Smooth muscle cell (in vitro differentiated cells): ENCODE measurements around the gene TMEM255B. TPM values are rescaled to one million over a fixed set of nuclear protein-coding genes. Genes with fewer than 3 reads are reported as not detected.
"Not testable (repeated sequence)": the region's sequence is repeated elsewhere in the genome, so short reads cannot be mapped to it uniquely, and the experiment has no call there.

Experiments
- DNase-seq: peaks from one replicate; lab custom pipeline; 2025; ENCODE audit not compliant: unreplicated experiment; lab: John Stamatoyannopoulos, UW
- H2AFZ ChIP-seq: fragments of 200-600 bp; sonication (generic); 2 replicates; pipeline ENCODE4 v1.6.0; 2016; ENCODE audit warnings: antibody characterized with exemption, low read depth, mild to moderate bottlenecking
- H3F3A ChIP-seq: fragments of 200-600 bp; sonication (generic); 2 replicates; pipeline ENCODE4 v1.6.0; 2017; ENCODE audit warnings: antibody characterized with exemption, low read depth
- H3K27ac ChIP-seq: fragments of 200-600 bp; sonication (generic); 2 replicates; pipeline ENCODE4 v1.5.1; 2016; ENCODE audit warnings: low read depth, mild to moderate bottlenecking
- H3K27me3 ChIP-seq: fragments of 200-600 bp; sonication (generic); 2 replicates; pipeline ENCODE4 v1.6.1; 2016; ENCODE audit warnings: low read depth, mild to moderate bottlenecking
- H3K36me3 ChIP-seq: fragments of 200-600 bp; sonication (generic); 2 replicates; pipeline ENCODE4 v1.5.1; 2016; ENCODE audit warnings: low read depth
- H3K4me1 ChIP-seq: fragments of 200-600 bp; sonication (generic); 2 replicates; pipeline ENCODE4 v1.5.1; 2016; ENCODE audit warnings: low read depth
- H3K4me2 ChIP-seq: fragments of 200-600 bp; sonication (generic); 2 replicates; pipeline ENCODE4 v1.6.0; 2016; ENCODE audit warnings: mild to moderate bottlenecking
- H3K4me3 ChIP-seq: fragments of 200-600 bp; sonication (generic); 2 replicates; pipeline ENCODE4 v1.5.1; 2016; ENCODE audit warnings: mild to moderate bottlenecking
- H3K79me2 ChIP-seq: fragments of 200-600 bp; sonication (generic); 2 replicates; pipeline ENCODE4 v1.6.0; 2016; ENCODE audit warnings: low read depth, mild to moderate bottlenecking
- H3K9ac ChIP-seq: fragments of 200-600 bp; sonication (generic); 2 replicates; pipeline ENCODE4 v1.6.0; 2016; ENCODE audit warnings: low read depth
- H3K9me3 ChIP-seq: fragments of 200-600 bp; sonication (generic); replicated peaks from 2 replicates; pipeline ENCODE4 v1.5.1; 2016; ENCODE audit warnings: low read depth
- H4K20me1 ChIP-seq: fragments of 200-600 bp; sonication (generic); 2 replicates; pipeline ENCODE4 v1.6.0; 2016; ENCODE audit warnings: low read depth
- CTCF ChIP-seq: fragments of 200-600 bp; sonication (generic); IDR thresholded peaks from 2 replicates; pipeline ENCODE4 v1.5.1; 2017; ENCODE audit warnings: borderline replicate concordance, mild to moderate bottlenecking, antibody characterized with exemption; ENCODE audit not compliant: insufficient read depth, poor library complexity, severe bottlenecking
- WGBS: methylation state at CpG from one replicate; pipeline ENCODE4 v1.1.7; 2016; ENCODE audit warnings: low lambda C conversion rate; 5-methylcytosine and 5-hydroxymethylcytosine counted together
- polyA plus RNA-seq: library from polyadenylated mRNA; unstranded; fragments of >200 nt; fragmentation: Nextera tagmentation; extraction: Ambion mirVana; gene quantifications from 2 replicates; pipeline ENCODE4 v1.2.1, GENCODE V29; 2016
- total RNA-seq: library from RNA; depleted of rRNA; stranded (reverse); fragments of >200 nt; gene quantifications from 2 replicates; pipeline ENCODE4 v1.2.3, GENCODE V29; 2014

Gene TMEM255B
- total and polyA plus RNA-seq, 2 experiments from 2014 or later, result 0.22 to 2.1 TPM

- Histone ChIP-seq H3K27me3 (no peaks in the 10 kb centered on the region), H3K79me2 (no peaks in the 10 kb centered on the region), H3K36me3 (no peaks in the 10 kb centered on the region), H3K27ac (no peak overlapping the region), H3K9me3 (no peaks in the 10 kb centered on the region), H3F3A (peaks cover 7% of the 10 kb centered on the region), H3K4me3 (no peak overlapping the region), H2AFZ (no peak overlapping the region), H3K4me1 (no peaks in the 10 kb centered on the region), H4K20me1 (no peaks in the 10 kb centered on the region), H3K4me2 (no peak overlapping the region), H3K9ac (no peak overlapping the region)
- WGBS, result 97% methylated on average over 41 of the region's 45 CpGs
- no peak for DNase-seq
- TF ChIP-seq CTCF, result no peak
These were observed 64.1 kb downstream of the TMEM255B start for GRCh38 chr13:113822956-113823744.

GRCh38 chr13:113823771-113824170 is 64.7 kb downstream of the TMEM255B start:
- H3K4me2 ChIP-seq, result no peak overlapping the region
- H3K27me3 ChIP-seq, result no peaks in the 10 kb centered on the region
- H3K27ac ChIP-seq, result no peak overlapping the region
- no peak for TF ChIP-seq CTCF
- peaks cover 7% of the 10 kb centered on the region for H3F3A ChIP-seq
- no peaks in the 10 kb centered on the region for H3K4me1 ChIP-seq
- WGBS, result 98% methylated on average over 19 of the region's 19 CpGs
- no peak overlapping the region for H3K4me3 ChIP-seq
- H3K36me3 ChIP-seq, result no peaks in the 10 kb centered on the region
- H2AFZ ChIP-seq, result no peak overlapping the region
- no peak for DNase-seq
- no peaks in the 10 kb centered on the region for H3K79me2 ChIP-seq
- no peaks in the 10 kb centered on the region for H4K20me1 ChIP-seq
- no peak overlapping the region for H3K9ac ChIP-seq
- no peaks in the 10 kb centered on the region for H3K9me3 ChIP-seq

GRCh38 chr13:113825841-113826240 is 66.8 kb downstream of the TMEM255B start:
- H3K36me3 ChIP-seq, result no peaks in the 10 kb centered on the region

GRCh38 chr13:113826446-113826845 is 67.4 kb downstream of the TMEM255B start:
- not testable (repeated sequence) for H4K20me1 ChIP-seq, H3K36me3 ChIP-seq, H3K4me2 ChIP-seq, H3K4me1 ChIP-seq, H2AFZ ChIP-seq, H3K9ac ChIP-seq, H3K4me3 ChIP-seq, H3K9me3 ChIP-seq, DNase-seq, H3K27ac ChIP-seq, H3F3A ChIP-seq, H3K79me2 ChIP-seq, H3K27me3 ChIP-seq
- 100% methylated on average over 3 of the region's 35 CpGs for WGBS

More at GRCh38 chr13:113825841-113826240, 66.8 kb downstream of the TMEM255B start:
- Histone ChIP-seq H2AFZ (no peak overlapping the region), H3K4me3 (no peak overlapping the region), H3K27me3 (no peaks in the 10 kb centered on the region), H3K4me1 (no peaks in the 10 kb centered on the region), H3K79me2 (no peaks in the 10 kb centered on the region), H3K4me2 (no peak overlapping the region), H3F3A (no peaks in the 10 kb centered on the region), H4K20me1 (no peaks in the 10 kb centered on the region), H3K9me3 (no peaks in the 10 kb centered on the region), H3K27ac (no peak overlapping the region), H3K9ac (no peak overlapping the region)
- DNase-seq, result no peak
- WGBS, result 96% methylated on average over 12 of the region's 16 CpGs
- no peak for TF ChIP-seq CTCF
